Breast epithelium (tissue), 4 donors: ENCODE measurements around the gene MBTPS1. TPM values are rescaled to one million over a fixed set of nuclear protein-coding genes. Genes with fewer than 3 reads are reported as not detected.
A peak's percentile ranks its signal among the peaks of the same experiment; 100 is the strongest.

Source experiments
- DNase-seq, 2 donors: peaks; one replicate each; pipeline ENCODE4 v3.0.0-alpha.2; 2019; ENCODE audit warnings: low spot score in 2 of 2
- H3K27ac ChIP-seq, 2 donors: fragments of 200-600 bp; sonication (generic) in 1 of 2; one replicate each; pipeline ENCODE4 v1.5.1; 2016 to 2019; ENCODE audit warnings: mild to moderate bottlenecking in 1 of 2
- H3K27me3 ChIP-seq, 2 donors: fragments of 200-600 bp; sonication (generic) in 1 of 2; one replicate each; pipeline versions ENCODE4 v1.5.1 to v1.6.0; 2017 to 2019; ENCODE audit warnings: control low read depth in 1 of 2, mild to moderate bottlenecking in 1 of 2
- H3K36me3 ChIP-seq: fragments of 200-600 bp; one replicate; pipeline ENCODE4 v1.5.1; 2019
- H3K4me1 ChIP-seq, 2 donors: fragments of 200-600 bp; sonication (generic); one replicate each; pipeline ENCODE4 v1.5.1; 2016 to 2019; ENCODE audit warnings: control low read depth in 1 of 2
- H3K4me3 ChIP-seq, 3 donors: fragments of 200-600 bp; sonication (generic); 1 replicate in 2 of 3; 2 replicates in 1 of 3; pipeline ENCODE4 v1.5.1; 2016 to 2019; ENCODE audit warnings: mild to moderate bottlenecking in 3 of 3, moderate library complexity in 2 of 3
- H3K9me3 ChIP-seq, 2 donors: fragments of 200-600 bp; sonication (generic) in 1 of 2; one replicate each; pipeline ENCODE4 v1.5.1; 2016 to 2019; ENCODE audit warnings: control low read depth in 1 of 2
- CTCF ChIP-seq, 3 donors: fragments of 450-650 bp; IDR thresholded peaks; one replicate each; pipeline ENCODE4 v1.5.1; 2016 to 2017; ENCODE audit warnings: antibody characterized with exemption in 3 of 3, mild to moderate bottlenecking in 3 of 3, moderate library complexity in 3 of 3
- POLR2A ChIP-seq: fragments of 450-650 bp; IDR thresholded peaks from one replicate; pipeline ENCODE4 v1.6.1; 2016; ENCODE audit warnings: antibody characterized with exemption, mild to moderate bottlenecking, moderate library complexity
- POLR2AphosphoS5 ChIP-seq, 3 donors: sonication (generic); formaldehyde crosslinking; IDR thresholded peaks; one replicate each; pipeline ENCODE4 v1.6.1; 2017; ENCODE audit warnings: antibody characterized with exemption in 3 of 3
- intact Hi-C: fragments of 100-400 bp; cut with DNase I; formaldehyde crosslinking; loops from one replicate; pipeline ENCODE4 v1.15.1; 2023; ENCODE audit warnings: low total_unique reads
- total RNA-seq, 3 donors: library from RNA; depleted of rRNA; stranded (reverse); fragments of >200 nt; gene quantifications; one replicate each; pipeline ENCODE4 v1.1.0, GENCODE V29; 2016

Gene MBTPS1
- total RNA-seq, 3 donors from 2014 or later = 95.4 to 142 (median 121) TPM

- H3K9me3 ChIP-seq = no peaks in the 10 kb centered on the region
- TF ChIP-seq POLR2A = no peak
- TF ChIP-seq POLR2AphosphoS5 (IDR thresholded peaks at IDR 0.05) = no peak
- TF ChIP-seq CTCF (IDR thresholded peaks at IDR 0.05) = no peak
- H3K4me1 ChIP-seq = no peaks in the 10 kb centered on the region
- H3K27ac ChIP-seq = peak overlapping the region in 1 of 2 donors; percentile 40
- no peak overlapping the region for H3K4me3 ChIP-seq
- DNase-seq = no peak
- H3K27me3 ChIP-seq = no peaks in the 10 kb centered on the region
- peaks cover 13% of the 10 kb centered on the region for H3K36me3 ChIP-seq
- intact Hi-C loops = no loop called here
Observed at GRCh38 chr16:84093120-84093878, 23.4 kb downstream of the MBTPS1 start.

GRCh38 chr16:84091460-84091859 lies 25.3 kb downstream of the MBTPS1 start:
- Histone ChIP-seq H3K27ac (no peak overlapping the region), H3K9me3 (no peaks in the 10 kb centered on the region), H3K36me3 (peaks cover 13% of the 10 kb centered on the region), H3K27me3 (no peaks in the 10 kb centered on the region), H3K4me3 (no peak overlapping the region), H3K4me1 (no peaks in the 10 kb centered on the region)
- intact Hi-C loops = no loop called here
- TF ChIP-seq POLR2A (no peak), POLR2AphosphoS5 (IDR thresholded peaks at IDR 0.05) (no peak), CTCF (IDR thresholded peaks at IDR 0.05) (no peak)
- DNase-seq = no peak

- peaks cover 10% of the 10 kb centered on the region for H3K36me3 ChIP-seq
Observed at GRCh38 chr16:84090211-84090610, 26.5 kb downstream of the MBTPS1 start.

GRCh38 chr16:84088695-84089395 lies 27.9 kb downstream of the MBTPS1 start:
- TF ChIP-seq POLR2A (no peak), POLR2AphosphoS5 (IDR thresholded peaks at IDR 0.05) (no peak), CTCF (IDR thresholded peaks at IDR 0.05) (peak in 1 of 3 donors; percentile 21)
- intact Hi-C loops = loop anchor here (10.0 kb wide), 1 partner anchor 96 kb away; the partner anchor contains the start of gene TAF1C
- Histone ChIP-seq H3K27me3 (no peaks in the 10 kb centered on the region), H3K27ac (peak overlapping the region in 1 of 2 donors; percentile 21), H3K36me3 (peaks cover 10% of the 10 kb centered on the region), H3K4me3 (no peak overlapping the region), H3K9me3 (no peaks in the 10 kb centered on the region), H3K4me1 (no peaks in the 10 kb centered on the region)
- DNase-seq = peak; percentile 36 to 61

More at GRCh38 chr16:84090211-84090610, 26.5 kb downstream of the MBTPS1 start:
- Histone ChIP-seq H3K27ac (no peak overlapping the region), H3K4me3 (no peak overlapping the region), H3K4me1 (no peaks in the 10 kb centered on the region), H3K9me3 (no peaks in the 10 kb centered on the region), H3K27me3 (no peaks in the 10 kb centered on the region)
- no peak for DNase-seq
- intact Hi-C loops = no loop called here
- TF ChIP-seq POLR2A (no peak), CTCF (IDR thresholded peaks at IDR 0.05) (no peak), POLR2AphosphoS5 (IDR thresholded peaks at IDR 0.05) (no peak)
